B cell (primary cell): Measurements from ENCODE around the gene ZNF574. TPM values are rescaled to one million over a fixed set of nuclear protein-coding genes. Genes with fewer than 3 reads are reported as not detected.

Experiments
- ATAC-seq: fragments of 200-7000 bp; cut with Tn5 transposase; one replicate; pipeline ENCODE4 v1.10.0; 2021; ENCODE audit warnings: low read depth, mild to moderate bottlenecking, moderate number of reproducible peaks, moderate library complexity
- CTCF ChIA-PET: fragments of 350-600 bp; sonication (Branson Sonifier 250); formaldehyde crosslinking; loops from one replicate; lab custom pipeline; 2021; ENCODE audit warnings: antibody characterized with exemption, inconsistent platforms; lab: Charles Lee
- POLR2A ChIA-PET: fragments of 350-600 bp; sonication (Branson Sonifier 250); formaldehyde crosslinking; loops from one replicate; lab custom pipeline; 2021; ENCODE audit warnings: antibody characterized with exemption; lab: Charles Lee
- DNase-seq: peaks from one replicate; pipeline ENCODE4 v3.0.0; 2013
- H2AFZ ChIP-seq: 2 replicates; pipeline ENCODE4 v1.6.1; 2012; ENCODE audit warnings: mild to moderate bottlenecking, low read depth, low read length; ENCODE audit not compliant: insufficient read depth, poor library complexity, severe bottlenecking
- H3K27ac ChIP-seq, 2 donors: 1 replicate in 1 of 2; 2 replicates in 1 of 2; pipeline ENCODE4 v1.5.1; 2012 to 2013; ENCODE audit warnings: low read length in 2 of 2, mild to moderate bottlenecking in 2 of 2, moderate library complexity in 1 of 2
- H3K27me3 ChIP-seq, 4 experiments: fragments of 200-600 bp in 1 of 4; sonication (generic) in 1 of 4; replicated peaks in 1 of 4; 1 replicate in 2 of 4; 2 replicates in 2 of 4; pipeline versions ENCODE4 v1.6.1 to v1.7.0; 2013 to 2016; ENCODE audit warnings: low read length in 3 of 4, mild to moderate bottlenecking in 2 of 4, mixed read lengths in 1 of 4, moderate library complexity in 1 of 4; ENCODE audit not compliant: insufficient read depth in 4 of 4, control insufficient read depth in 3 of 4; ENCODE audit errors: control extremely low read depth in 1 of 4
- H3K36me3 ChIP-seq, 2 experiments: replicated peaks in 1 of 2; 1 replicate in 1 of 2; 2 replicates in 1 of 2; pipeline versions ENCODE4 v1.6.1 to v1.7.1; 2013; ENCODE audit warnings: low read length in 1 of 2; ENCODE audit not compliant: insufficient read depth in 2 of 2, control insufficient read depth in 1 of 2; ENCODE audit errors: control extremely low read depth in 1 of 2, extremely low read depth in 1 of 2
- H3K4me1 ChIP-seq, 2 donors: fragments of 200-600 bp in 1 of 2; sonication (generic) in 1 of 2; 1 replicate in 1 of 2; 2 replicates in 1 of 2; pipeline versions ENCODE4 v1.5.1 to v1.6.1; 2013 to 2017; ENCODE audit warnings: low read length in 2 of 2; ENCODE audit not compliant: control insufficient read depth in 2 of 2, insufficient read depth in 2 of 2
- H3K4me2 ChIP-seq: replicated peaks from 2 replicates; pipeline ENCODE3; 2012; ENCODE audit warnings: mild to moderate bottlenecking, low read depth, low read length; ENCODE audit not compliant: poor library complexity, severe bottlenecking
- H3K4me3 ChIP-seq, 5 experiments: fragments of 200-600 bp in 1 of 5; sonication (generic) in 1 of 5; 1 replicate in 3 of 5; 2 replicates in 2 of 5; pipeline versions ENCODE4 v1.5.1 to v1.7.0; 2011 to 2016; ENCODE audit warnings: low read length in 4 of 5, mild to moderate bottlenecking in 4 of 5, low read depth in 2 of 5, control low read depth in 1 of 5, moderate library complexity in 1 of 5; ENCODE audit not compliant: insufficient read depth in 1 of 5; ENCODE audit errors: control extremely low read depth in 1 of 5, extremely low read depth in 1 of 5
- H3K79me2 ChIP-seq: fragments of 200-600 bp; sonication (generic); one replicate; pipeline ENCODE4 v1.6.0; 2016; ENCODE audit warnings: low read length; ENCODE audit not compliant: control insufficient read depth, insufficient read depth
- H3K9ac ChIP-seq: fragments of 200-600 bp; sonication (generic); 2 replicates; pipeline ENCODE4 v1.6.1; 2017; ENCODE audit warnings: mild to moderate bottlenecking, low read length, moderate library complexity
- H3K9me3 ChIP-seq, 3 donors: one replicate each; pipeline versions ENCODE4 v1.6.1 to v1.7.1; 2013; ENCODE audit warnings: low read length in 2 of 3; ENCODE audit not compliant: control insufficient read depth in 2 of 3, insufficient read depth in 1 of 3; ENCODE audit errors: control extremely low read depth in 1 of 3
- H4K20me1 ChIP-seq: 2 replicates; pipeline ENCODE4 v1.6.0; 2012; ENCODE audit warnings: mild to moderate bottlenecking, low read length; ENCODE audit not compliant: insufficient read depth, control insufficient read depth, poor library complexity, severe bottlenecking
- H3K27ac Mint-ChIP-seq: one replicate; pipeline ENCODE4 v1.8.0; 2021; ENCODE audit warnings: mixed read lengths
- H3K27me3 Mint-ChIP-seq: one replicate; pipeline ENCODE4 v1.8.0; 2021; ENCODE audit warnings: mixed read lengths
- H3K4me1 Mint-ChIP-seq: one replicate; pipeline ENCODE4 v1.8.0; 2021; ENCODE audit warnings: mixed read lengths
- H3K4me3 Mint-ChIP-seq: one replicate; pipeline ENCODE4 v1.8.0; 2021; ENCODE audit warnings: mixed read lengths
- H3K9me3 Mint-ChIP-seq: one replicate; pipeline ENCODE4 v1.8.0; 2022; ENCODE audit warnings: mixed read lengths; ENCODE audit not compliant: insufficient read depth
- CTCF ChIP-seq: fragments of 200-600 bp; IDR thresholded peaks from one replicate; pipeline ENCODE4 v1.8.0; 2022; ENCODE audit warnings: antibody characterized with exemption, mild to moderate bottlenecking
- EZH2 ChIP-seq: IDR thresholded peaks from 2 replicates; pipeline ENCODE4 v1.6.1; 2012; ENCODE audit warnings: borderline replicate concordance, low read depth, mild to moderate bottlenecking, moderate library complexity, low read length; ENCODE audit not compliant: insufficient read depth, poor library complexity, severe bottlenecking
- WGBS: methylation state at CpG from one replicate; pipeline ENCODE4 v1.1.5; 2013; ENCODE audit warnings: missing lambda C conversion rate; ENCODE audit not compliant: insufficient coverage; 5-methylcytosine and 5-hydroxymethylcytosine counted together
- intact Hi-C: fragments of 100-400 bp; cut with micrococcal nuclease; formaldehyde crosslinking; loops from one replicate; pipeline ENCODE4 v1.10.0; 2022
- polyA plus RNA-seq: library from polyadenylated mRNA; depleted of rRNA; stranded (reverse); fragments of >200 nt; gene quantifications from 2 replicates; pipeline ENCODE4 v1.2.3, GENCODE V29; 2012
- total RNA-seq, 2 donors: library from RNA; stranded (reverse); fragments of 120-200 nt in 1 of 2; gene quantifications; 1 replicate in 1 of 2; 2 replicates in 1 of 2; pipeline versions ENCODE4 v1.2.3 to v1.2.4, GENCODE V29; 2013 to 2022

The ZNF574 gene
- total and polyA plus RNA-seq, 2 donors (not counting 1 experiment from before 2014, with no cell fraction given), result 27.4 to 29.1 TPM

GRCh38 chr19:42108527-42109389 is 32.8 kb downstream of the ZNF574 start:
- ATAC-seq (peak; percentile 98), DNase-seq (peak; percentile 92)
- Histone ChIP-seq H3K4me3 (no peak overlapping the region), H3K27ac (peak overlapping the region in 1 of 2 donors; percentile 58), H3K36me3 (peaks cover 1 to 83% of the 10 kb centered on the region in 2 experiments), H3K27me3 (no peaks in the 10 kb centered on the region), H2AFZ (no peak overlapping the region), H3K79me2 (peaks cover 99% of the 10 kb centered on the region), H3K4me2 (peak overlapping the region; percentile 52), H3K9ac (no peak overlapping the region), H3K4me1 (peaks cover 33 to 53% of the 10 kb centered on the region in 2 donors), H3K9me3 (no peaks in the 10 kb centered on the region), H4K20me1 (peaks cover 85% of the 10 kb centered on the region)
- Mint-ChIP-seq H3K4me3 (peak overlapping the region; percentile 24), H3K27ac (peak overlapping the region; percentile 71), H3K4me1 (peaks cover 57% of the 10 kb centered on the region), H3K27me3 (no peaks in the 10 kb centered on the region), H3K9me3 (no peaks in the 10 kb centered on the region)
- TF ChIP-seq EZH2 (no peak), CTCF (peak; percentile 100)
- CTCF ChIA-PET, result interaction anchor here (0.6 to 19.4 kb wide), 49 partner anchors 13 to 333 kb away, joined by 3 to 419 read pairs (median 5); partner anchors contain the start of genes GSK3A, POU2F2 and ZNF526
- intact Hi-C loops, result loop anchor here (1.0 kb wide), 9 partner anchors 21 to 325 kb away; partner anchors contain the start of genes GSK3A, MEGF8 and ZNF526
- POLR2A ChIA-PET, result interaction anchor here (1.2 to 1.5 kb wide), 4 partner anchors 12 to 173 kb away, joined by 3 to 7 read pairs (median 4); partner anchors contain the start of gene POU2F2
- WGBS, result 7% methylated on average over 12 of the region's 16 CpGs

DNA sequence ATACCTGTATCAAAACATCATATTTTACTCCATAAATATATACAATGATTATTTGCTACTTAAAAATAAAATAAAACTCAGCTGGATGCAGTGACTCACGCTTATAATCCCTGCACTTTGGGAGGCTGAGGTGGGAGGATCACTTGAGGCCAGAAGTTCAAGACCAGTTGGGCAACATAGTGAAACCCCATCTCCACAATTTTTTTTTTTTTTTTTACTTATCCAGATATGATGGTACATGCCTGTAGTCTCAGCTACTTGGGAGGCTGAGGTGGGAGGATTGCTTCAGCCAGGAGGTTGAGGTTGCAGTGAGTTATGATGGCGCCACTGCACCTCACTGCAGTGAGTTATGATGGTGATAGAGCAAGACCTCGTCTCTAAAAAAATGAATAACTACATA is 33.9 kb downstream of the ZNF574 start:
- H3K27ac Mint-ChIP-seq, result no peak overlapping the region
- Histone ChIP-seq H2AFZ (no peak overlapping the region), H3K27ac (peak overlapping the region in 1 of 2 donors; percentile 58), H4K20me1 (peaks cover 79% of the 10 kb centered on the region), H3K9ac (no peak overlapping the region), H3K79me2 (peaks cover 87% of the 10 kb centered on the region), H3K4me2 (no peak overlapping the region), H3K9me3 (no peaks in the 10 kb centered on the region), H3K36me3 (peaks cover 1 to 72% of the 10 kb centered on the region in 2 experiments), H3K27me3 (no peaks in the 10 kb centered on the region), H3K4me1 (peaks cover 45 to 65% of the 10 kb centered on the region in 2 donors), H3K4me3 (no peak overlapping the region)
- peaks cover 67% of the 10 kb centered on the region for H3K4me1 Mint-ChIP-seq
- TF ChIP-seq EZH2 (no peak), CTCF (no peak)
- H3K27me3 Mint-ChIP-seq, result no peaks in the 10 kb centered on the region
- intact Hi-C loops, result no loop called here
- POLR2A ChIA-PET, result interaction anchor here (1.5 kb wide), 1 partner anchor 10 kb away, joined by 3 read pairs; no protein-coding TSS in a partner anchor
- DNase-seq (no peak), ATAC-seq (no peak)
- no peak overlapping the region for H3K4me3 Mint-ChIP-seq
- WGBS, result no CpG with 5 or more reads among the region's 3 CpGs
- no peaks in the 10 kb centered on the region for H3K9me3 Mint-ChIP-seq
- CTCF ChIA-PET, result interaction anchor here (0.7 to 19.4 kb wide), 21 partner anchors 9 to 323 kb away, joined by 3 to 419 read pairs (median 7); partner anchors contain the start of genes GSK3A and POU2F2
